Myocyte (in vitro differentiated cells): Measurements from ENCODE around the gene CYTH3. TPM values are rescaled to one million over a fixed set of nuclear protein-coding genes. Genes with fewer than 3 reads are reported as not detected.

Experiments used
- total RNA-seq: library from RNA; depleted of rRNA; stranded (reverse); fragments of >200 nt; gene quantifications from 2 replicates; pipeline ENCODE4 v1.2.3, GENCODE V29; 2014

Gene CYTH3
- total RNA-seq, 1 donor from 2014 or later: 58.6 TPM

Other genes with a start within 250 kb of the CYTH3 start
- gene ANKRD61, start 241.2 kb downstream of the CYTH3 start, total RNA-seq: 0.35 TPM in 1 of 2 replicates, not detected in the other
- 86.1 and 174 TPM in 2 replicates for gene EIF2AK1, start 213.4 kb downstream of the CYTH3 start, total RNA-seq
- 8.4 and 8.6 TPM in 2 replicates for gene USP42, start 167.7 kb downstream of the CYTH3 start, total RNA-seq
- 25.2 and 42.1 TPM in 2 replicates for gene FAM220A, start 76.3 kb upstream of the CYTH3 start, total RNA-seq
- gene RAC1, start 101.9 kb upstream of the CYTH3 start, total RNA-seq: 91.0 and 105 TPM in 2 replicates
- gene DAGLB, start 175.3 kb upstream of the CYTH3 start, total RNA-seq: 27.7 and 31.3 TPM in 2 replicates
- gene KDELR2, start 211.5 kb upstream of the CYTH3 start, total RNA-seq: 184 and 240 TPM in 2 replicates